HEK293T (cell line): Measurements from ENCODE around the gene TTLL11.

Experiments
- CTCF ChIA-PET: fragments of 350-600 bp; formaldehyde crosslinking; extraction: SDS; loops from one replicate; lab custom pipeline; 2021; ENCODE audit warnings: antibody characterized with exemption, inconsistent platforms; lab: Yijun Ruan, JAX
- POLR2A ChIA-PET: fragments of 350-600 bp; formaldehyde crosslinking; extraction: SDS; loops from one replicate; lab custom pipeline; 2020; ENCODE audit warnings: antibody characterized with exemption, inconsistent platforms; lab: Yijun Ruan, JAX
- DNase-seq: peaks from one replicate; pipeline ENCODE4 v3.0.0; 2012; ENCODE audit warnings: mixed read lengths; ENCODE audit errors: extremely low spot score
- ARNT ChIP-seq: fragments of 450-650 bp; IDR thresholded peaks from 2 replicates; pipeline ENCODE4 v1.6.1; 2017; ENCODE audit warnings: mild to moderate bottlenecking
- BHLHE40 ChIP-seq: fragments of 450-650 bp; IDR thresholded peaks from 2 replicates; pipeline ENCODE4 v1.6.1; 2016; ENCODE audit warnings: mild to moderate bottlenecking, moderate library complexity, borderline replicate concordance
- CTBP1 ChIP-seq: fragments of 450-650 bp; IDR thresholded peaks from 2 replicates; pipeline ENCODE4 v1.6.1; 2016; ENCODE audit warnings: borderline replicate concordance
- ELF4 ChIP-seq: fragments of 450-650 bp; IDR thresholded peaks from 2 replicates; pipeline ENCODE4 v1.6.1; 2017; ENCODE audit warnings: antibody characterized with exemption
- FOXA1 ChIP-seq: fragments of 450-650 bp; IDR thresholded peaks from 2 replicates; pipeline ENCODE4 v1.6.1; 2016; ENCODE audit warnings: mild to moderate bottlenecking
- FOXK2 ChIP-seq: fragments of 450-650 bp; IDR thresholded peaks from 2 replicates; pipeline ENCODE4 v1.6.1; 2016; ENCODE audit warnings: mild to moderate bottlenecking
- FOXM1 ChIP-seq: fragments of 450-650 bp; IDR thresholded peaks from 2 replicates; pipeline ENCODE4 v1.6.1; 2017; ENCODE audit warnings: mild to moderate bottlenecking, borderline replicate concordance
- HDGF ChIP-seq: fragments of 450-650 bp; IDR thresholded peaks from 2 replicates; pipeline ENCODE4 v1.6.1; 2017; ENCODE audit warnings: antibody characterized with exemption, borderline replicate concordance
- L3MBTL2 ChIP-seq: fragments of 450-650 bp; conservative IDR thresholded peaks from 2 replicates; pipeline ENCODE4 v1.6.1; 2016; ENCODE audit warnings: mild to moderate bottlenecking
- LEF1 ChIP-seq: fragments of 450-650 bp; IDR thresholded peaks from 2 replicates; pipeline ENCODE4 v1.6.1; 2017; ENCODE audit warnings: mild to moderate bottlenecking, borderline replicate concordance
- NFRKB ChIP-seq: fragments of 450-650 bp; IDR thresholded peaks from 2 replicates; pipeline ENCODE4 v1.6.1; 2016; ENCODE audit warnings: mild to moderate bottlenecking, moderate library complexity
- PKNOX1 ChIP-seq: fragments of 450-650 bp; IDR thresholded peaks from 2 replicates; pipeline ENCODE4 v1.6.1; 2016
- SP1 ChIP-seq: fragments of 450-650 bp; IDR thresholded peaks from 2 replicates; pipeline ENCODE4 v1.6.1; 2017
- SUZ12 ChIP-seq: fragments of 450-650 bp; IDR thresholded peaks from 2 replicates; pipeline ENCODE4 v1.6.1; 2016; ENCODE audit warnings: mild to moderate bottlenecking
- TARDBP ChIP-seq: fragments of 450-650 bp; IDR thresholded peaks from 2 replicates; pipeline ENCODE4 v1.6.1; 2016
- ZNF384 ChIP-seq: fragments of 450-650 bp; IDR thresholded peaks from 2 replicates; pipeline ENCODE4 v1.6.1; 2016

TTLL11 gene

DNA sequence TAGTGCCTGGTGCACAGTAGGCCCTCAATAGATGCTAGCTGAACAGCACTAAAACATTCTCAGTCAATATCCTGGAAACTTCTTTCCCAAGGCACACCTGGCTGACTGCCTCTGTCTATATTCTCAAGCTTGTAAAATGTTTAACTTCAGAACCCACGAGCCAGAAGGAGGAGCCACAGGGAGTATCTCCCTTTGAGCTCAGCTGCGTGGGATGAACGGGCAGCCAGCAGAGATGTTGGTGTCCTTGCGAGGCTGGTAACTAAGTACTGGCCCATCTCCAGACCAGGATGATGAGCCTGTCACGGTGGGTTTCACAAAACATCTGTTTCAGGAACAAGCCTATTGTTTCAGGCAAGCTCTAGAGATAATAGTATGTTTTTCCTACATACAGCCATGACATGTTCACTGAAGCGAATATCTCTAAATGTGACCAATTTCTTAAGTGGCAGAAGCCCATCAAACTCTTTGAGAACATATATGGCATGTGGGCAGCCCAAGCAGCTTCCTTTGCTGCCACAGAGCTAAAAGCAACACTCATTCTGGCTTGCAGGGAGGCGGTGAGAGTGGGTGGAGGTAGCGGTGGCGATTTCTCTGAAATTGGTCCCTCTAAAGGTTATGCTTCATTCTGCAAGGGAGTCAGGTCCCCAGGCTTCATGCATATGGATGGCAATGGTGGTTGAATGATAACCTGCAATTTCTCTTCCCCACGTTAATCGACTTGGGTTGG lies 206.2 kb downstream of the TTLL11 start:
- ChIA-PET POLR2A (no interaction called here), CTCF (interaction anchor here (1.0 to 1.3 kb wide), 3 partner anchors 19 to 102 kb away, joined by 3 to 5 read pairs (median 3); no protein-coding TSS in a partner anchor)
- DNase-seq = no peak

DNA sequence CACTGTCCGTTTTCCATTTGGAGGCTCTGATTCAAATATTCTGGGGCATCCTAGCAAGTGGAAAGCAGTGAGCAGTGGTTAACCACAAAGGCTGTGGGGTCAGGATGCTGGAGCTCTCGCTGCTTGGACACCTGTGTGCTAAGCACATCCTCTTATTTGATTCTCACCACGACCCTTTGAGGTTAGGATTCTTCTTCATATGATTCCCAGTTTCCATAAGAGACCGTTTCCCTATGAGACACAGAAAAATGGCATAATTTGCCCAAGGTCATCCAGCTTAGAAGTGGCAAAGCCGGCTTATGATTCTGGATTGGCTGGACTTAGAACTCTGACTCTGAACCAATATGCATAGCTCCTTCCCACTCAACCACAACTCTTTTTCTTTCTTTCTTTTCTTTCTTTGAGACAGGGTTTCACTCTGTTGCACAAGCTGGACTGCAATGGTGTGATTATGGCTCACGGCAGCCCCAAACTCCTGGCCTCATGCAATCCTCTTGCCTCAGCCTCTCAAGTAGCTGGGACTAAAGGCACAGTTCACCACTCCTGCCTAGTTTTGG lies 207.7 kb downstream of the TTLL11 start:
- POLR2A ChIA-PET = no interaction called here
- CTCF ChIA-PET = no interaction called here
- DNase-seq = no peak
- TF ChIP-seq FOXK2 = no peak

More for the DNA sequence above, 206.2 kb downstream of the TTLL11 start:
- TF ChIP-seq FOXK2 (no peak), ELF4 (no peak), HDGF (no peak), NFRKB (no peak), CTBP1 (no peak), LEF1 (no peak)

DNA sequence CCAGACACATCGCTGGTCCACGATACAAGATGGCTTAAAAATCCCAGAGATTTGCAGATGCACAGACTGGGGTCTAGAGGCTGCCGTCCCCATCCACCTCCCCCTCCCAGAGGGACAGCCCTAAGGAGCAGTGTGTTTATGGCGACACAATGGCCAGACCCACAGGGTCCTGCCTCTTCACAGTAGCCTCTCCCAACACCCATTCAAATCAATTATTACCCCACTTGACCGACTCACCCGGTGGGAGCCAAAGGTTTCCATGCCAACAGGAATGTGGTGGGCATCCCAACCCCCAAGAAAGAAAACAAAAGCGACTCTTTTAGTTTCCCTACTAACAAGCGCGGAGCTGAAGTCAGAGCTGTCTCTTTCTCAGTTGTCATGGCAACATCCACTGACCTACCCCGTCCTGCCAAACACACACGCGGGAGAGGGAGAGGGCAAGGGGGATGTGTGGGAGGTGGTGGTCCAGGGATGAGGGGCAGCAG lies 209.0 kb downstream of the TTLL11 start:
- DNase-seq = no peak
- ChIA-PET CTCF (interaction anchor here (0.6 kb wide), 1 partner anchor 14 kb away, joined by 3 read pairs; no protein-coding TSS in a partner anchor), POLR2A (no interaction called here)
- TF ChIP-seq SUZ12 (no peak), FOXA1 (no peak), LEF1 (no peak), L3MBTL2 (no peak), SP1 (no peak), NFRKB (no peak), FOXK2 (no peak), ZNF384 (no peak), HDGF (no peak), PKNOX1 (no peak), FOXM1 (no peak), ELF4 (no peak), BHLHE40 (no peak), TARDBP (no peak), CTBP1 (no peak), ARNT (no peak)

GRCh38 chr9:121883281-121884056 lies 209.6 kb downstream of the TTLL11 start:
- CTCF ChIA-PET = interaction anchor here (0.6 kb wide), 1 partner anchor 18 kb away, joined by 3 read pairs; no protein-coding TSS in a partner anchor
- TF ChIP-seq FOXM1 (no peak), NFRKB (no peak), TARDBP (no peak), ELF4 (no peak), ARNT (no peak), LEF1 (no peak)
- no peak for DNase-seq
- POLR2A ChIA-PET = no interaction called here

DNA sequence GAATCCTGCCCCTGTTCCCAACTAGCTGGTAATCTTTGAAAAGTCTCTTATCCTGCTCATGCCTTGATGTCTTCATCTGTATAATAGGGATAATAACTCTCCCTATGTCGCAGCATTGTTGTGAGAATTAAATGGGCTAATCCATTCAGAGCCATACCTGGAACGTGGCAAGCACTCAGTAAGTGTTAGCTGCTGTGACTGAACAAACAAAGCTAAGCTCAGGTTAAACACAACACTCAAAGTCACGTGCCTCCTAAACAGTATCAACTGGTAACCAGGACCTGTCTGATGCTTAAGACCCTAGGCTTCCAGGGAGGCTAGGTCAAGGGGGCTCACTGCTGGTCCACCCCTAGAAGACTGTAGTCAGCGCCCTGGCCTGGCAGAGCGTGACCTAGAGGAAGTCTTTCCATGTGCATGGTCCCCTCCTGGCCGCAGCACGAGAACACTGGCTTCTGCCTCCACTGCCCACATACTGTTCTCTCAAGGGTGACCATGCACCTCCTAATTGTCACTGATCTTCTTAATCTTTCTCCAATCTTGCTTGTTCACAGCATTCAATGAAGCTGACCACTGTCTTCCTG lies 211.1 kb downstream of the TTLL11 start:
- POLR2A ChIA-PET = no interaction called here
- CTCF ChIA-PET = no interaction called here

DNA sequence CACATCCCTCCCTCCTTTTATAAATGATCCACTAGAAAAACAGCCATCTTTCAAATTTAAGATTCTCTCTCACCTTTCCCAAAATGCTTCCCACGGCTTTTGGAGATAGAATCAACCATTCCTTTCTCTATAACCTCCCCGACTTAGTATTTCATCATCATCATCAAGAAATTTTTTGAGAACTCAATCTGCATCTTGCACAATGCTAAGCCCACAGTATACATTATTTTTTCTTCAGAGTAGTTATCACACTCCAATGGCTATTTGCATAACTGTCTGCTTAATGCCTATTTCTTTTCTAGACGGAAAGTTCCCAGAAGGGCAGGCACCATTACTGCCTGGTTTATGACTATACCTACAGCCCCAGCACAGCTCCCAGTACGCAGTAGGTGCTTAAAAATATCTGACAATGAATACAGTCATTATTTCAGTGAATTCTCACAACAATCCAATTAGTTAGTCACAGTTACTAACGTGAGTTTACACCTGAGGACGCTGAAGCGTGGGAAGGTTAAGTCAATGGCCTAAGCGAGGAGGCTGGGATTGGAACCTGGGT lies 212.7 kb downstream of the TTLL11 start:
- ChIA-PET POLR2A (no interaction called here), CTCF (no interaction called here)
- TF ChIP-seq HDGF (no peak), FOXK2 (no peak), SP1 (no peak), ZNF384 (no peak), SUZ12 (no peak), NFRKB (no peak), LEF1 (no peak), PKNOX1 (no peak), FOXA1 (no peak), FOXM1 (no peak), TARDBP (no peak), ELF4 (no peak), ARNT (no peak), BHLHE40 (no peak), L3MBTL2 (no peak), CTBP1 (no peak)
- DNase-seq = no peak

More for the DNA sequence above, 211.1 kb downstream of the TTLL11 start:
- TF ChIP-seq ELF4 (no peak), TARDBP (no peak), ZNF384 (no peak), HDGF (no peak), CTBP1 (no peak), SUZ12 (no peak), FOXK2 (no peak), L3MBTL2 (no peak), BHLHE40 (no peak), FOXA1 (no peak), LEF1 (no peak), NFRKB (no peak), ARNT (no peak)
- DNase-seq = no peak
